GM12864 (cell line): ENCODE data around the gene ASGR1.

Source experiments
- DNase-seq: peaks from one replicate; pipeline ENCODE4 v3.0.0-alpha.2; 2011; ENCODE audit warnings: low read depth
- H3K4me3 ChIP-seq: 2 replicates; pipeline ENCODE4 v1.5.1; 2011; ENCODE audit warnings: mild to moderate bottlenecking, low read depth, low read length, control low read depth
- TF ChIP-seq, protein P1 (sequence below): IDR thresholded peaks from 2 replicates; pipeline ENCODE4 v1.5.1; 2011; ENCODE audit warnings: low read depth, mild to moderate bottlenecking, moderate library complexity, low read length, control low read depth, inconsistent platforms; ENCODE audit errors: missing control alignments

ASGR1 gene

DNA sequence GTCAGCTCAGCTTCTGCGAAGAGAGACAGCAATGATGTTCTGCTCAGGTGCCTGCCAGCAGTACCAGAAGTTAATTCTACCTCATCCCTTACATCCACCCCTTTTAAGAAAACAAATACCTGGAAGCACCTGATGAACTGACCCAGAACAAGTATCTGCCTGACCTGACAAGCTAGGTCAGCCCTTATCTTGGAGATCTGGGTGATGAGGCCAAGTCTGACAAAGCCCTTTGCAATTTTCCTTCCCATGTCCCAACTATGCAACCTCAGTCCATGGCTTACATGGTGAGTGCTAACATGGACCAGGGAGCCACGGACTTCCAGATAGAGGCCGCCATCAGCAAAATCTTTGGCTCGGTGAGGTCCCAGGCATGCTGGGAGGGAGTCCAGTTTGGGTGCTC is 44.2 kb upstream of the ASGR1 start:
- no peak for DNase-seq
- TF ChIP-seq, protein P1, sequence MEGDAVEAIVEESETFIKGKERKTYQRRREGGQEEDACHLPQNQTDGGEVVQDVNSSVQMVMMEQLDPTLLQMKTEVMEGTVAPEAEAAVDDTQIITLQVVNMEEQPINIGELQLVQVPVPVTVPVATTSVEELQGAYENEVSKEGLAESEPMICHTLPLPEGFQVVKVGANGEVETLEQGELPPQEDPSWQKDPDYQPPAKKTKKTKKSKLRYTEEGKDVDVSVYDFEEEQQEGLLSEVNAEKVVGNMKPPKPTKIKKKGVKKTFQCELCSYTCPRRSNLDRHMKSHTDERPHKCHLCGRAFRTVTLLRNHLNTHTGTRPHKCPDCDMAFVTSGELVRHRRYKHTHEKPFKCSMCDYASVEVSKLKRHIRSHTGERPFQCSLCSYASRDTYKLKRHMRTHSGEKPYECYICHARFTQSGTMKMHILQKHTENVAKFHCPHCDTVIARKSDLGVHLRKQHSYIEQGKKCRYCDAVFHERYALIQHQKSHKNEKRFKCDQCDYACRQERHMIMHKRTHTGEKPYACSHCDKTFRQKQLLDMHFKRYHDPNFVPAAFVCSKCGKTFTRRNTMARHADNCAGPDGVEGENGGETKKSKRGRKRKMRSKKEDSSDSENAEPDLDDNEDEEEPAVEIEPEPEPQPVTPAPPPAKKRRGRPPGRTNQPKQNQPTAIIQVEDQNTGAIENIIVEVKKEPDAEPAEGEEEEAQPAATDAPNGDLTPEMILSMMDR = no peak
- H3K4me3 ChIP-seq = no peak overlapping the region

DNA sequence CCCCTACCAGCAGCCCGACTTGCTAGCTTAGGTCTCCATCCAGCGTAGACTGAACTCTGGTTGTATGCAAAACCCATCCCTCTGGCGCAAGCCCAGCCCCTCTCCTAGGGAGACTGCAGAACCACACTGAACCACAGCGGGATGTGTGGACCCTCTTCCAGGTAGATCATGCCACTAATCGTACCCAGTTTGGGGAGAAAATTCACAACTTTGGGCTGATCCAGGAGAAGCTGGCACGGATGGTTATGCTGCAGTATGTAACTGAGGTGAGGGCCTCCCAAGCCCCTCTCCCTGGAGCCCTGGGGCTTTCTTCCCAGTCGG is 43.8 kb upstream of the ASGR1 start:
- TF ChIP-seq, protein P1 = no peak
- H3K4me3 ChIP-seq = no peak overlapping the region
- no peak for DNase-seq

DNA sequence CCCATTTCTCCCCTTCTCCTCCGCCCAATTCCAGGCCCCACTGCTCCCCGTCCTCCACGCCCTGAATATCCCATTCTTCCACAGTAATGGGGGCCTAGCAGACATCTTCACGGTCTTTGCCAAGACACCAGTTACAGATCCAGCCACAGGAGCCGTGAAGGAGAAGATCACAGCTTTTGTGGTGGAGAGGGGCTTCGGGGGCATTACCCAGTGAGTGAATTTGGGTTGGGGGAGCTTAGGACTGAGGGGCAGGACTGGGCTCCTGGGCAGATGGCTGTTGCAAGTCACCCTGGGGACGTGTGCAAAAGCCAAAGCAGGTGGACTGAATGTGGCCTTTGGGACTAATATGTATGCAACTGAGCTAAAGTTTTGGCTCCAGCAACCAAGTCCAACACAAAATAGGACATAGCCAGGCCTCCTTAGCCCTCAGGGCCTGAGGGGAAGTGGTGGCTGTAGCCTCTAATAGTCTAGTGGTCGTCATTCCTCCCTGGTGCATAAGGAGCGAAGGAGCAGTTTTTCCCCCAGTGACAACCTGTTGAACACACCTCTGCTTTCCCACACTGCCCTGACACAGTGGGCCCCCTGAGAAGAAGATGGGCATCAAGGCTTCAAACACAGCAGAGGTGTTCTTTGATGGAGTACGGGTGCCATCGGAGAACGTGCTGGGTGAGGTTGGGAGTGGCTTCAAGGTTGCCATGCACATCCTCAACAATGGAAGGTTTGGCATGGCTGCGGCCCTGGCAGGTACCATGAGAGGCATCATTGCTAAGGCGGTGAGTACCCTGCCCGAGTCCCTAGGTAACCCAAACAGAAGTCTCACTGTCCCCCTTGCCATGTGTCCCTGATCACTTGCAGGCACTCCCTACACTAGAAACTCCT is 43.2 kb upstream of the ASGR1 start:
- H3K4me3 ChIP-seq = no peak overlapping the region
- TF ChIP-seq, protein P1 = no peak
- DNase-seq = no peak

DNA sequence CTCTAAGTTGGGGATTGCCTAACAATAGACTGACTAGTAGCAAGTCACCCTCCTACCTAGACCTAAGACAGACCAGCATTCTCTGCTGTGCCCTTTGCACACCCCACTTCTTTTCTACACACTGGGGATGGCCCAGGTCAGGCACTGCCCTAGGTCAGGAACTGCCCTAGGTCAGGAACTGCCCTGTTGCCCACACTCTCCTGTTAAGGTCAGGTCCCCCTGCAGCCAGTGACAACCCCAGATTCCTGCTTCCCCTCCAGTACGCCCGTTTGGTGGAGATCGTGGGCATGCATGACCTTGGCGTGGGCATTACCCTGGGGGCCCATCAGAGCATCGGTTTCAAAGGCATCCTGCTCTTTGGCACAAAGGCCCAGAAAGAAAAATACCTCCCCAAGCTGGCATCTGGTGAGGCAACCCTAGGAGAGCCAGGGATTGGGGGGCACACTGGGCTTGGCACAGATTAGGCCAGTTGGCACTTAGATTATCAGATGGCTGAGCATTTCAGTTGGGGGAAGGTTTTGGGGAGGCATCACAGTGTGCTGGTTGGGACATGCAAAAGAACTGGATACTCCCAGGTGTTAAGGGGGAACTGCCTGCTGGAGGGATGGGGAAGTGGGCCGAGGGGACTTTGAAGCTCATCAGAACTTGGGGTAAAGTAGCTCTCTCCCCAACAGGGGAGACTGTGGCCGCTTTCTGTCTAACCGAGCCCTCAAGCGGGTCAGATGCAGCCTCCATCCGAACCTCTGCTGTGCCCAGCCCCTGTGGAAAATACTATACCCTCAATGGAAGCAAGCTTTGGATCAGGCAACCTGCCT is 42.3 kb upstream of the ASGR1 start:
- no peak overlapping the region for H3K4me3 ChIP-seq
- DNase-seq = no peak
- TF ChIP-seq, protein P1 = no peak

DNA sequence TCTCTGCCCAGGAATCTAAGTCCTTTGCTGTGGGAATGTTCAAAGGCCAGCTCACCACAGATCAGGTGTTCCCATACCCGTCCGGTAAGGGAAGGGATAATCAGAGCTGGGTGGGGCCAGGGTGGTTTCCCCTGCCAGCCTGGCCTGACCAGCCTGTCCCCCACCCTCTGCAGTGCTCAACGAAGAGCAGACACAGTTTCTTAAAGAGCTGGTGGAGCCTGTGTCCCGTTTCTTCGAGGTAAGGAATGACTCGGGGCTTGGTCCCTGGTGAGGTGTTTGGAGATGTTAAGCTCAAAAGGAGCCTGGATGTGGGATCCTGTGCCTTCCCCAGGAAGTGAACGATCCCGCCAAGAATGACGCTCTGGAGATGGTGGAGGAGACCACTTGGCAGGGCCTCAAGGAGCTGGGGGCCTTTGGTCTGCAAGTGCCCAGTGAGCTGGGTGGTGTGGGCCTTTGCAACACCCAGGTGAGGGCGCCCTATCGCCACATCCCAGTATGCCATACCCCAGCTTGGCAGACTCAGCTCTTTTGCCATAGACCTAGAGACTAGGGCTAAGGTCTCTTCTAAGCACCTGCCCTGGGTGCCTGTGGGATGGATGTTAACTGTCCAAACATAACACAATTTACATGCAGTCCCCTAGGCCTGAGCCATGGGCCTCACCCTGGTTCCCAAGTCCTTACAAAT is 41.6 kb upstream of the ASGR1 start:
- TF ChIP-seq, protein P1 = peak; percentile 68
- no peak for DNase-seq
- H3K4me3 ChIP-seq = peak overlapping the region; percentile 96

DNA sequence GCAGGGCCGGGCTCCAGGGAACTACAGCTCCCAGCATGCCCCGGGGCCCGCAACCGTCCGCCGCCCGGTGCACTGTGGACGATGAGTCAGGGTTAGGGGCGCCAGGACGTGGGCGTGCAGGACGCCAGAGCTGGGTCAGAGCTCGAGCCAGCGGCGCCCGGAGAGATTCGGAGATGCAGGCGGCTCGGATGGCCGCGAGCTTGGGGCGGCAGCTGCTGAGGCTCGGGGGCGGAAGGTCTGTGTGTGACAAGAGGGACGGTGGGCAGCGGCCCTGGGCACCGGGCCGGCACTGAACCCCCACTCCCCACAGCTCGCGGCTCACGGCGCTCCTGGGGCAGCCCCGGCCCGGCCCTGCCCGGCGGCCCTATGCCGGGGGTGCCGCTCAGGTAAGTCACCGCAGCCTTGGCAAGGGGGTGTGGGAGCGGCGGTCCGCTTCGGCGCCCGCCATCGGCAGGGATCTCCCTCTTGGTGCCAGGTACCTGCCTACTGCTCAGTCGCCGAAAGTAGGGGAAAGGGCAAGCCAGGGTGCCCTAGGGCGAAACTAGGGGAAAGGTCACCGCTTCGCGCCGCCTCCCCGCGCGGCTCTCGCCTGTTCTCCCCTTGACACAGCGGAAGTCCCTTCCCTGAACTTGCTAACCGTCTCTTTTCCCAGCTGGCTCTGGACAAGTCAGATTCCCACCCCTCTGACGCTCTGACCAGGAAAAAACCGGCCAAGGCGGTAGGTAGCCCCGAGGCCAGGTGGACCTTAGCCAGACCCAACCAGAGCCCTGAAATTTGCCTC is 40.8 kb upstream of the ASGR1 start, which contains the start of the genes ACADVL and DLG4:
ACADVL (plus strand) TSS at position 127 of the 781 bp plus-strand sequence; CDS start at position 174, 47 bp downstream.
DLG4 (minus strand) TSS at position 25 of the 781 bp plus-strand sequence.
- H3K4me3 ChIP-seq = peak within 1 kb of the TSS; percentile 96
- TF ChIP-seq, protein P1 = no peak
- no peak for DNase-seq
